H1 (cell line): ENCODE measurements around the gene DOK7. TPM values are rescaled to one million over a fixed set of nuclear protein-coding genes. Genes with fewer than 3 reads are reported as not detected.

Experiments used
- CBX8 ChIP-seq: fragments of 300-800, 300-1000 bp; sonication (generic); IDR thresholded peaks from 2 replicates; pipeline ENCODE4 v1.7.1; 2016; ENCODE audit warnings: low read depth, low read length, borderline replicate concordance
- CTBP2 ChIP-seq: IDR thresholded peaks from 2 replicates; pipeline ENCODE4 v1.7.0; 2011; ENCODE audit warnings: borderline replicate concordance, mild to moderate bottlenecking, moderate library complexity, mixed read lengths, low read length; ENCODE audit not compliant: insufficient read depth, insufficient read length
- EP300 ChIP-seq, 2 experiments: IDR thresholded peaks; 1 replicate in 1 of 2; 2 replicates in 1 of 2; pipeline ENCODE4 v1.6.1; 2011 to 2012; ENCODE audit warnings: low read depth in 2 of 2, low read length in 2 of 2, mild to moderate bottlenecking in 2 of 2, borderline replicate concordance in 1 of 2, inconsistent platforms in 1 of 2, moderate library complexity in 1 of 2
- POU5F1 ChIP-seq: IDR thresholded peaks from 2 replicates; pipeline ENCODE4 v1.6.1; 2011; ENCODE audit warnings: low read depth, mild to moderate bottlenecking, low read length, moderate library complexity
- RNF2 ChIP-seq: fragments of 200-900, 300-1000 bp; sonication (generic); IDR thresholded peaks from 2 replicates; pipeline ENCODE4 v1.7.1; 2016; ENCODE audit warnings: borderline replicate concordance, low read depth, mild to moderate bottlenecking, antibody characterized with exemption, low read length; ENCODE audit not compliant: poor library complexity, severe bottlenecking; ENCODE audit errors: missing control alignments
- RXRA ChIP-seq: IDR thresholded peaks from 2 replicates; pipeline ENCODE4 v1.6.1; 2011; ENCODE audit warnings: low read depth, mild to moderate bottlenecking, low read length, moderate library complexity; ENCODE audit not compliant: insufficient read depth
- SAP30 ChIP-seq: fragments of 300-600 bp; sonication (generic); IDR thresholded peaks from 2 replicates; pipeline ENCODE4 v1.7.1; 2012; ENCODE audit warnings: low read length, moderate library complexity, mild to moderate bottlenecking, inconsistent platforms; ENCODE audit not compliant: insufficient read depth, insufficient replicate concordance
- TAF1 ChIP-seq: IDR thresholded peaks from 2 replicates; pipeline ENCODE4 v1.6.1; 2011; ENCODE audit warnings: mild to moderate bottlenecking, low read depth, low read length
- TCF12 ChIP-seq: IDR thresholded peaks from 2 replicates; pipeline ENCODE4 v1.6.1; 2011; ENCODE audit warnings: low read depth, mild to moderate bottlenecking, low read length
- polyA plus RNA-seq, 7 experiments: library from polyadenylated mRNA; depleted of rRNA in 3 of 7; stranded (reverse) in 5 of 7; unstranded in 2 of 7; fragments of >200 nt in 5 of 7; fragments of 200-250 nt in 2 of 7; gene quantifications; 1 replicate in 5 of 7; 2 replicates in 1 of 7; 4 replicates in 1 of 7; pipeline versions ENCODE4 v1.2.1 to v1.2.3, GENCODE V29; 2011 to 2013; ENCODE audit warnings: missing spikeins in 2 of 7, mixed read lengths in 2 of 7
- total RNA-seq: library from RNA; stranded (reverse); fragmentation: NEBNext Ultra II Directional; extraction: Animal tissue kit (Norgen Biotek cat#: 25700); gene quantifications from 2 replicates; pipeline ENCODE4 v1.2.1, GENCODE V29; 2021

DOK7 gene
- total and polyA plus RNA-seq, 2 of the 8 experiments (the other 6 are each of a cell fraction or from before 2014, with no cell fraction given), result 0.32 TPM; not detected in 1

DNA sequence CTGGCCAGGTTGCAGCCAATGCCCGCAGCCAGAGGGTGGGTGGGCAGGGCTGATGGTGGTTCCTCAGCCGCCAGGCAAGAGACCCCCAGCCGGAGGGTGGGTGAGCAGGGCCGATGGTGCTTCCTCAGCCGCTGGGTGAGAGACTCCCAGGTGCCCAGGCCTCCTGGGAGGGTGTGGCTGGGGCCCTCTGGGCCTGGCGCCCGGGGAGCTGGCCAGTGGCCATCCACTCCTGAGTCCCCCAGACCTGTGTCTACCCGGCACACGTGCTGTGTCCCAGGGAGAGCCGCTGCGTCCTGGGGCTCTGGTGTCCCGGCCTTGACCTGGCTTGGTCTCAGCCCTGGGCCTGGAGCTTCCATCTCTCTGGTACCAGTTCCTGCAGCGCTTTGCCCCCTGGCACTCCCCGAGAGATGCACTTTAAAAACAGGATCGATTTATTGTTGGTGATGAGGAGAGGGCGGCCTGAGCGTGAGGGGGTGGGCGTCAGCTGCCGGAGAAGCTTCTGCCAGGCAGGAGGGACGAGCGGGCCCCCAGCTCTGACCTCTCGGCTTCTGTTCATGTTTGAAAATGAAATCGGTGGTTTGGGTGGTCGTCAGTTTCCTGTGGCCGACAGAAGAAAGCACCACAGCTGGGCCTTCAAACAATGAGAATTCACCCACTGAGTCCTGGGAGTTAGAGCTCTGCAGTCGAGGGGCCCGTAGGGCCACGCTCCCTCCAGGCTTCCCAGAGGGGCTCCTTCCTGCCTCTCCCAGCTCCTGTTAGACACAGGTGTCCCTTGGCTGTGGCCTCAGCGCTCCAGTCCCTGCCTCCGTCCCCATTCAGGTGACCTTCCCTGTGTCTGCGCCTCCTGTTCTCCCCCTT is 6.5 kb downstream of the DOK7 start (continued):
- no peak for TF ChIP-seq EP300 (IDR thresholded peaks at IDR 0.05; ENCODE audit: borderline replicate concordance in 1 of 2, low read depth in 2 of 2, low read length in 2 of 2)
- no peak for TF ChIP-seq RXRA
- TF ChIP-seq POU5F1, result no peak
- TF ChIP-seq TCF12, result no peak
- TF ChIP-seq CTBP2, result no peak
- no peak for TF ChIP-seq RNF2
- no peak for TF ChIP-seq SAP30
- no peak for TF ChIP-seq CBX8
- TF ChIP-seq TAF1, result no peak
